ENCODE measurements around the gene IFTAP. TPM values are rescaled to one million over a fixed set of nuclear protein-coding genes. Genes with fewer than 3 reads are reported as not detected.

Gene IFTAP
- total and polyA plus RNA-seq, 11 donors = 30.9 to 89.0 (median 42.5) TPM

DNA sequence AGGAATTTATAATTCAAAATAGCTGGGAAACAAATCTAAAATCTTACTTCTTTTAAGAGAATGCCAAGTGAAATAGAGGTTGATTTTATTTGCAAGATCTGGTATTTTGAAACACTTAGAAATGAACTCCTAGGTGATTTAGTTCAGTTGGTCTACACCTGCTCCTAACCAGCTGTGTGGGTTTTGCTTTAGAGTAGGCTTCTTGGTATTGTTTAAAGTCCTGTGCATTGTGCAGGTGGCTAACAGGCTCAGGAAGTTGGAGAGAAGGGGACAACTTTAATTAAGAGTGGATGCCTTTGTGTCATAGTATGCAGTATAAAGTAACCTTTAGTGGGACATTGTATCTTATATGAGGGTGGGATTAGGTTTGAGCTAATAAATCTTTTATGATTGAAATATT lies 7.8 kb downstream of the IFTAP start:
- no peak for ATAC-seq
- TF ChIP-seq, protein P1, sequence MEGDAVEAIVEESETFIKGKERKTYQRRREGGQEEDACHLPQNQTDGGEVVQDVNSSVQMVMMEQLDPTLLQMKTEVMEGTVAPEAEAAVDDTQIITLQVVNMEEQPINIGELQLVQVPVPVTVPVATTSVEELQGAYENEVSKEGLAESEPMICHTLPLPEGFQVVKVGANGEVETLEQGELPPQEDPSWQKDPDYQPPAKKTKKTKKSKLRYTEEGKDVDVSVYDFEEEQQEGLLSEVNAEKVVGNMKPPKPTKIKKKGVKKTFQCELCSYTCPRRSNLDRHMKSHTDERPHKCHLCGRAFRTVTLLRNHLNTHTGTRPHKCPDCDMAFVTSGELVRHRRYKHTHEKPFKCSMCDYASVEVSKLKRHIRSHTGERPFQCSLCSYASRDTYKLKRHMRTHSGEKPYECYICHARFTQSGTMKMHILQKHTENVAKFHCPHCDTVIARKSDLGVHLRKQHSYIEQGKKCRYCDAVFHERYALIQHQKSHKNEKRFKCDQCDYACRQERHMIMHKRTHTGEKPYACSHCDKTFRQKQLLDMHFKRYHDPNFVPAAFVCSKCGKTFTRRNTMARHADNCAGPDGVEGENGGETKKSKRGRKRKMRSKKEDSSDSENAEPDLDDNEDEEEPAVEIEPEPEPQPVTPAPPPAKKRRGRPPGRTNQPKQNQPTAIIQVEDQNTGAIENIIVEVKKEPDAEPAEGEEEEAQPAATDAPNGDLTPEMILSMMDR (IDR thresholded peaks at IDR 0.05) = no peak
- no peak for TF ChIP-seq POLR2A (IDR thresholded peaks at IDR 0.05)

DNA sequence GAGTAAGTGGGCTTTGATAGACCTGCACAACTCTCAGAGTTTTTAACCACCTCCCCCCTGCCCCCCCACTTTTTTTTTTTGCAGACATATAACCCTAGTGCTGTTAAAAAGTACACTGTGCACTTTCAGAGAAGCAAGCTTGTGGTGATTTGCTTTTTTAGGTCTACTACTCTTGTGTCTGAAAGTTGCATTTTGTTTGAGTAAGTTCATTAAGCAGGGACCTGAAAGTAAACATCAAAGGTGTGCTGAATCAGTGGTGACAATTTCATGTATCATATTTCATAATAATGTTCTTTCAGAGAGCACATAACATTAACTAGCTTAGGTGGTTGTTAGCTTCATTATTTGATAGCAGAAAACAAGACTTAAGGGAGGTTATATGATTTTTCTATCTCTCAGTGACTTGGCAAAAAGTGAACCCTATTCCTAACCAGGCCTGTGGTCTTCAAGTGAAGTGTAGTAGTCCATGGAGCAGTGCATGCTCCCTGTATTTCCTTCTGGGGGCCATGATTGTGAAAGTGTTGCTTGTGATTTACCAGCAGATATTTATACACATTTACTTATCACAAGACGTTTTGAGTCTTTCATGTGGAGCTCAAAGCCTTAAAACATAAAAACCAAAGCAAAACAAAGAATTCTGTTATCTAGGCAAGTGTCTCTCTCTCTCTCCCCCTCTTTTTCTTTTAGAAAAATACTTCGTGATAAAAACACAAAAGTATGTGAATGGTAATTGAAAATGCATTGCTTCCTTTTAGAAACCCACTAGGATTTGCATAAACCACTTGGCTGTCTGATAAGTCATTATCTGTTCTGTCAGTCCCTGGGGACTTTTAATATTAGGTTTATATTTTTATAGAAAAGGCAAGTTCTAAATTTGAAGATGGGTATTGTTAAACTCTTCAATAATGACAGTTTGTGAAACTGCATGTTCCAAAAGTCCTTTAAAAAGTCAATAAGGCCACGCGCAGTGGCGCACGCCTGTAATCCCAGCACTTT lies 11.2 kb downstream of the IFTAP start:
- 79 to 85% (median 84%) methylated on average over 6 of the region's 6 CpGs for WGBS, 4 donors
- peaks cover 0 to 5% (median 0%) of the 10 kb centered on the region in 9 donors for H3K36me3 ChIP-seq
- no peak overlapping the region for H3K4me3 ChIP-seq
- H3K9me3 ChIP-seq = no peaks in the 10 kb centered on the region
- H3K27me3 ChIP-seq = no peaks in the 10 kb centered on the region
- no peak for DNase-seq
- peaks cover 0 to 4% (median 0%) of the 10 kb centered on the region in 12 donors for H3K4me1 ChIP-seq
- TF ChIP-seq POLR2A (IDR thresholded peaks at IDR 0.05) = no peak
- TF ChIP-seq, protein P1 (IDR thresholded peaks at IDR 0.05) = no peak
- no peak overlapping the region for H3K27ac ChIP-seq
- intact Hi-C loops (cut with DNase I) = loop anchor here in 1 of 10 donors (10.0 kb wide), 1 partner anchor 59 kb away; no protein-coding TSS in a partner anchor
- ATAC-seq = no peak

More for the DNA sequence above, 7.8 kb downstream of the IFTAP start:
- intact Hi-C loops (cut with DNase I) = loop anchor here in 1 of 10 donors (10.0 kb wide), 1 partner anchor 63 kb away; no protein-coding TSS in a partner anchor
- Histone ChIP-seq H3K27me3 (no peaks in the 10 kb centered on the region), H3K4me3 (no peak overlapping the region), H3K4me1 (no peaks in the 10 kb centered on the region), H3K9me3 (no peaks in the 10 kb centered on the region), H3K36me3 (no peaks in the 10 kb centered on the region), H3K27ac (no peak overlapping the region)
- DNase-seq = no peak

DNA sequence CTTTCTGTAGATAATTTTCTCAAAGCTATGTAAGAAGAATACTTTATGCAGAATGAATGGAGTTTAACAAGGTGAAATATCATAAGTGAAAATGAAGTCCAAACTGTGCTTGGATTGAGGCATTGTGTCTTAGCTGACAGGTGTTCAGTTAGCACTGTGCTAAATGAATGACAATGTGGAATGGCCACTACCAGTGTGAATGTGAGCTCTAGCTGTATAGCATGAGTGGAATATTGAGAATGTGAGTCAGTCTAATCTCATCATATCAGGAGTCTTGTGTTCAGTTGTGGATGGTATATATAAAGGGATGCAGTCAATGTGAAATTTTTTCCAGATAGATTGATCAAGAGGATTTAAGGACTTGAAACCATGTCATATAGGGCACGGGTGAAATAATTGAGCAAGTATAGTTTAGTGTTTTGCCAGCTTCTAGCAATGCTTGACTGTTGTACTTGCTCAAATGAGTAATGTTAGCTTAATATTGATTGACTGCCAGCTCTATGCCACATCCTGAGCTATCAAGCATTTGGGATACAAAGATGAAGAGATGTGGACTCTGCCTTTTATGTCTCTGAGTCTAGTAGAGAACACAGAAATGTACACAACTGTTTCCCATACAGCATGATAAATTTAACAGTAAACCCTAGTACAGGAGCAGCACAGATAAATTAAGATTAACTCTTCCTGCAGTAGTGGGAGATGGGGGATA lies 14.3 kb downstream of the IFTAP start:
- no peak overlapping the region for H3K4me3 ChIP-seq
- no peak for DNase-seq
- ATAC-seq = no peak
- 80 to 96% (median 88%) methylated on average over 1 of the region's 1 CpG for WGBS, 4 donors
- peaks cover 0 to 12% (median 3%) of the 10 kb centered on the region in 9 donors for H3K36me3 ChIP-seq
- no peaks in the 10 kb centered on the region for H3K9me3 ChIP-seq
- no peaks in the 10 kb centered on the region for H3K27me3 ChIP-seq
- H3K4me1 ChIP-seq = peaks cover 0 to 4% (median 0%) of the 10 kb centered on the region in 12 donors
- no peak overlapping the region for H3K27ac ChIP-seq
- TF ChIP-seq, protein P1 (IDR thresholded peaks at IDR 0.05) = no peak
- no peak for TF ChIP-seq POLR2A (IDR thresholded peaks at IDR 0.05)
- intact Hi-C loops (cut with DNase I) = loop anchor here in 1 of 10 donors (10.0 kb wide), 1 partner anchor 56 kb away; no protein-coding TSS in a partner anchor
